Measurements from ENCODE around the gene COQ8A. TPM values are rescaled to one million over a fixed set of nuclear protein-coding genes. Genes with fewer than 3 reads are reported as not detected.
A peak's percentile ranks its signal among the peaks of the same experiment; 100 is the strongest.

The COQ8A gene
- total and polyA plus RNA-seq, 2 experiments from 2014 or later: 25.2 to 37.4 TPM

GRCh38 chr1:226978432-226979114 lies 38.5 kb downstream of the COQ8A start (continued):
- no peak for TF ChIP-seq REST (IDR thresholded peaks at IDR 0.05; ENCODE audit: unreplicated experiment)
- TF ChIP-seq NANOG (IDR thresholded peaks at IDR 0.05; ENCODE audit: borderline replicate concordance): no peak
- TF ChIP-seq JUNB (IDR thresholded peaks at IDR 0.05; ENCODE audit: unreplicated experiment): no peak
- TF ChIP-seq, protein P1, sequence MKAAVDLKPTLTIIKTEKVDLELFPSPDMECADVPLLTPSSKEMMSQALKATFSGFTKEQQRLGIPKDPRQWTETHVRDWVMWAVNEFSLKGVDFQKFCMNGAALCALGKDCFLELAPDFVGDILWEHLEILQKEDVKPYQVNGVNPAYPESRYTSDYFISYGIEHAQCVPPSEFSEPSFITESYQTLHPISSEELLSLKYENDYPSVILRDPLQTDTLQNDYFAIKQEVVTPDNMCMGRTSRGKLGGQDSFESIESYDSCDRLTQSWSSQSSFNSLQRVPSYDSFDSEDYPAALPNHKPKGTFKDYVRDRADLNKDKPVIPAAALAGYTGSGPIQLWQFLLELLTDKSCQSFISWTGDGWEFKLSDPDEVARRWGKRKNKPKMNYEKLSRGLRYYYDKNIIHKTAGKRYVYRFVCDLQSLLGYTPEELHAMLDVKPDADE (IDR thresholded peaks at IDR 0.05): no peak
- no peak for TF ChIP-seq ZNF114 (CRISPR knock-in tag; IDR thresholded peaks at IDR 0.05)
- TF ChIP-seq ZNF331 (CRISPR knock-in tag; IDR thresholded peaks at IDR 0.05; ENCODE audit: low read depth): no peak
- no peak for TF ChIP-seq CREB1 (CRISPR knock-in tag; IDR thresholded peaks at IDR 0.05; ENCODE audit: low read depth)
- no peak for TF ChIP-seq CTCF (conservative IDR thresholded peaks at IDR 0.05; ENCODE audit: low read depth in 2 of 2)
- no peak for TF ChIP-seq EZH2 (IDR thresholded peaks at IDR 0.05; ENCODE audit: low read depth, unreplicated experiment)
- TF ChIP-seq EZH2phosphoT487 (IDR thresholded peaks at IDR 0.05; ENCODE audit: unreplicated experiment): no peak
- TF ChIP-seq STAT1 (IDR thresholded peaks at IDR 0.05; ENCODE audit: unreplicated experiment): no peak

DNA sequence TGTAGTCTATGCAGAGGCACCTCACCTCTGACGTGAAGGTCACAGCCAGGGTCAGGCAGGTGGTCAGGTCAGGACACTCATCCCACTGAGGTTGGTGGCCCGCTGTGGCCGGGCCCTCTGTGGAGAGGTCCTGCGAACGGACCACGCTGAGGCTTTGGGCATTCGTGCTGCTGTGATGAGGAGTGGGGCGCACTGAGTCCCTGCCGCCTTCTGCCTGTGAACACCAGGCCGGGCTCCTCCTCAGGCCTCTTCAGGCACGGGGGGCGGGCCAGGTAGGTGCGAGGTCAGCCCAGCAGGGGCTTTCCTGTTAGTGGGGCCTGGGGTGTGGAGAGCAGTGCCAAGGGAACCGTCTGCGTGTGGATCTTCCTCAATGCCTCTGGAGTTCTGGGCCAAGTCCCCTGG lies 39.0 kb downstream of the COQ8A start:
- H2AFZ ChIP-seq: no peak overlapping the region
- H3K9me3 Mint-ChIP-seq: no peaks in the 10 kb centered on the region
- H3K4me3 Mint-ChIP-seq: no peak overlapping the region
- no peak for TF ChIP-seq CTCF (conservative IDR thresholded peaks at IDR 0.05; ENCODE audit: low read depth in 2 of 2)
- no peak for TF ChIP-seq ZNF114 (CRISPR knock-in tag; IDR thresholded peaks at IDR 0.05)
- TF ChIP-seq JUNB (IDR thresholded peaks at IDR 0.05; ENCODE audit: unreplicated experiment): no peak
- TF ChIP-seq ZNF331 (CRISPR knock-in tag; IDR thresholded peaks at IDR 0.05; ENCODE audit: low read depth): no peak
- no peak for TF ChIP-seq STAT1 (IDR thresholded peaks at IDR 0.05; ENCODE audit: unreplicated experiment)
- no peak for TF ChIP-seq POLR2AphosphoS5 (IDR thresholded peaks at IDR 0.05; ENCODE audit: low read depth)

More for the DNA sequence above, 39.0 kb downstream of the COQ8A start:
- 0 out of 2 replicates have a peak, but pooled peaks cover 6% of the 10 kb centered on the region for H4K20me1 ChIP-seq (replicated peaks; ENCODE audit: insufficient read depth)
- H3K36me3 ChIP-seq (ENCODE audit: insufficient read depth): no peaks in the 10 kb centered on the region
- H3K79me2 ChIP-seq (replicated peaks; ENCODE audit: insufficient read depth): no peaks in the 10 kb centered on the region
- H3K9me2 ChIP-seq (ENCODE audit: insufficient read depth): no peaks in the 10 kb centered on the region
- H3F3A ChIP-seq (replicated peaks; ENCODE audit: low read depth): no peaks in the 10 kb centered on the region
- H3K4me2 ChIP-seq: no peak overlapping the region
- no peak for DNase-seq (ENCODE audit: low spot score)
- peaks cover 7% of the 10 kb centered on the region for H3K27me3 Mint-ChIP-seq (ENCODE audit: insufficient read depth, low read depth, poor library complexity)
- H3K27ac ChIP-seq (ENCODE audit: low read depth): no peak overlapping the region
- ATAC-seq: peak; percentile 9; the same call in 2 of the 3 replicates
- no peaks in the 10 kb centered on the region for H3K4me1 ChIP-seq (ENCODE audit: insufficient read depth)
- no peak overlapping the region for H3K27ac Mint-ChIP-seq
- no peaks in the 10 kb centered on the region for H3K36me3 Mint-ChIP-seq (ENCODE audit: low read depth)
- no peaks in the 10 kb centered on the region for H3K27me3 ChIP-seq (ENCODE audit: insufficient read depth)
- H3K4me1 Mint-ChIP-seq: peaks cover 4% of the 10 kb centered on the region; the same call in 2 of the 3 replicates
- no peak overlapping the region for H3K4me3 ChIP-seq
